BE2C (cell line): ENCODE data around the gene TMEM144.

Source experiments
- DNase-seq: peaks from one replicate; pipeline ENCODE4 v3.0.0-alpha.2; 2020
- H3K27me3 ChIP-seq: fragments of 250-450 bp; sonication (Bioruptor Pico); 2 replicates; pipeline ENCODE4 v1.5.1; 2020; ENCODE audit warnings: mild to moderate bottlenecking
- H3K36me3 ChIP-seq: fragments of 250-450 bp; sonication (Bioruptor Pico); 2 replicates; pipeline ENCODE4 v1.5.1; 2020; ENCODE audit warnings: mild to moderate bottlenecking
- H3K4me1 ChIP-seq: fragments of 250-450 bp; sonication (Bioruptor Pico); 2 replicates; pipeline ENCODE4 v1.5.1; 2020
- H3K4me3 ChIP-seq: 2 replicates; pipeline ENCODE4 v1.5.1; 2011; ENCODE audit warnings: low read depth, low read length
- H3K9me3 ChIP-seq: fragments of 250-450 bp; sonication (Bioruptor Pico); 2 replicates; pipeline ENCODE4 v1.5.1; 2020
- TF ChIP-seq, protein P1 (sequence below): IDR thresholded peaks from 2 replicates; pipeline ENCODE4 v1.5.1; 2012; ENCODE audit warnings: mild to moderate bottlenecking, low read depth, low read length

The TMEM144 gene

DNA sequence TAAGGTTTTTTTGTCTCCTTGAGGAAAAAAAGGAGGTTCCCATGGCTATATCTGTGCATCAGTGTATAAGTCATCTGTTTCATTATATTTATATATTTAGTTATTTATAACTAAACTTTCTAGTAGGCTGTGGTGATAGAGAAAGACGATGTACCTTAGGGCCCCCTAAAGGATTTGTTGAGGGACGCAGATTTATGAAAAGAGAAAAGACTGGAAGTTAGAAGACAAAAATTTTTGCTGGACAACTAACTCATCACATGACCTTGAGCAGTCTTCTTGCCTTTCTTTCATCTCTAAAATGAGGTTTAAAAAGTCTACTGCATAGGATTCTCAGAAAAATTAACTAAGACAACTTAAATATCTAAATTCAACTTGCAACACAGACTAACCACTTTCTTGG lies 43.6 kb upstream of the TMEM144 start:
- no peak for DNase-seq
- no peaks in the 10 kb centered on the region for H3K36me3 ChIP-seq
- H3K27me3 ChIP-seq = no peaks in the 10 kb centered on the region
- H3K4me1 ChIP-seq = no peaks in the 10 kb centered on the region; the same call in 1 of the 2 replicates
- no peaks in the 10 kb centered on the region for H3K9me3 ChIP-seq
- TF ChIP-seq, protein P1, sequence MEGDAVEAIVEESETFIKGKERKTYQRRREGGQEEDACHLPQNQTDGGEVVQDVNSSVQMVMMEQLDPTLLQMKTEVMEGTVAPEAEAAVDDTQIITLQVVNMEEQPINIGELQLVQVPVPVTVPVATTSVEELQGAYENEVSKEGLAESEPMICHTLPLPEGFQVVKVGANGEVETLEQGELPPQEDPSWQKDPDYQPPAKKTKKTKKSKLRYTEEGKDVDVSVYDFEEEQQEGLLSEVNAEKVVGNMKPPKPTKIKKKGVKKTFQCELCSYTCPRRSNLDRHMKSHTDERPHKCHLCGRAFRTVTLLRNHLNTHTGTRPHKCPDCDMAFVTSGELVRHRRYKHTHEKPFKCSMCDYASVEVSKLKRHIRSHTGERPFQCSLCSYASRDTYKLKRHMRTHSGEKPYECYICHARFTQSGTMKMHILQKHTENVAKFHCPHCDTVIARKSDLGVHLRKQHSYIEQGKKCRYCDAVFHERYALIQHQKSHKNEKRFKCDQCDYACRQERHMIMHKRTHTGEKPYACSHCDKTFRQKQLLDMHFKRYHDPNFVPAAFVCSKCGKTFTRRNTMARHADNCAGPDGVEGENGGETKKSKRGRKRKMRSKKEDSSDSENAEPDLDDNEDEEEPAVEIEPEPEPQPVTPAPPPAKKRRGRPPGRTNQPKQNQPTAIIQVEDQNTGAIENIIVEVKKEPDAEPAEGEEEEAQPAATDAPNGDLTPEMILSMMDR = no peak
- H3K4me3 ChIP-seq = no peak overlapping the region

DNA sequence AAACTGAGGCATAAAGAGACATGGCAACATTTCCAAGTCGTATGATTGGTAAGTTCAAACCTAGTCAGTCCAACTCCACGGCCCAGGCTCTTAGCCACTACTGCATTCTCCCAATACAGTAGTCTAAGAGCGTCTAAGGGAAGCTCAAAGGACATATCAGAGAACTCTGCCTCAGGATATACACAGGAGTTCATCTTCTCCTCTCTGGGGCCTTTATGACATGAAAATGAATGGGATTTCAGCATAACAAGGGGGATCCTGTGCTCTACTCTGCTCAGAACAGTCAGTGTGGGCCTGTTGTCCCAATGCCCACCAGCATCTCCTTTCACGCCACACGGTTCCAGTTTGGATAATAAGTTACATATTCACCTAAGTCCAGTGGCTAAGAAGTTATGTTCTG lies 41.7 kb upstream of the TMEM144 start:
- H3K4me3 ChIP-seq = no peak overlapping the region
- no peak for DNase-seq
- no peaks in the 10 kb centered on the region for H3K27me3 ChIP-seq
- H3K36me3 ChIP-seq = no peaks in the 10 kb centered on the region
- no peaks in the 10 kb centered on the region for H3K9me3 ChIP-seq
- peaks cover 4% of the 10 kb centered on the region; the same call in 1 of the 2 replicates for H3K4me1 ChIP-seq
- TF ChIP-seq, protein P1 = no peak

DNA sequence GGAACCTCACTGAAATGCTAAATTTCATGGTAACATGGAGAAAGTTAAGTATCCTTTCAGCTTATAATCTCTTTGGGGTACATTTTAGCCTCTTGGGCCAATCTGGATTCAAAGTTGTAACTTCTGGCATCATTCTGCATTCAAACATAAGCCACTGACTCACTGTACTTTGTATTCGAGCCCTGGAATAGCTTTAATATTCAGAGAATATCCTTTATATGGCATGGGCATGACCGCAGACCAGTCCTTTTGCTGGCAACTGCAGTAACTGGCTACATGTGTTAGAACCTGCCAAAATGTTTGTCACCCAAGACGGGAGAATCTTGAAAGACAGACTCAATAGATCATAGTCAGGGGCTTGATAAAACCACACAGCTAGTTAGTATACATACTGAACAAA lies 40.8 kb upstream of the TMEM144 start:
- Histone ChIP-seq H3K4me3 (peak overlapping the region; percentile 19; the same call in 1 of the 2 replicates), H3K36me3 (no peaks in the 10 kb centered on the region), H3K9me3 (no peaks in the 10 kb centered on the region), H3K4me1 (peaks cover 4% of the 10 kb centered on the region; the same call in 1 of the 2 replicates), H3K27me3 (no peaks in the 10 kb centered on the region)
- DNase-seq = no peak
- TF ChIP-seq, protein P1 = no peak

DNA sequence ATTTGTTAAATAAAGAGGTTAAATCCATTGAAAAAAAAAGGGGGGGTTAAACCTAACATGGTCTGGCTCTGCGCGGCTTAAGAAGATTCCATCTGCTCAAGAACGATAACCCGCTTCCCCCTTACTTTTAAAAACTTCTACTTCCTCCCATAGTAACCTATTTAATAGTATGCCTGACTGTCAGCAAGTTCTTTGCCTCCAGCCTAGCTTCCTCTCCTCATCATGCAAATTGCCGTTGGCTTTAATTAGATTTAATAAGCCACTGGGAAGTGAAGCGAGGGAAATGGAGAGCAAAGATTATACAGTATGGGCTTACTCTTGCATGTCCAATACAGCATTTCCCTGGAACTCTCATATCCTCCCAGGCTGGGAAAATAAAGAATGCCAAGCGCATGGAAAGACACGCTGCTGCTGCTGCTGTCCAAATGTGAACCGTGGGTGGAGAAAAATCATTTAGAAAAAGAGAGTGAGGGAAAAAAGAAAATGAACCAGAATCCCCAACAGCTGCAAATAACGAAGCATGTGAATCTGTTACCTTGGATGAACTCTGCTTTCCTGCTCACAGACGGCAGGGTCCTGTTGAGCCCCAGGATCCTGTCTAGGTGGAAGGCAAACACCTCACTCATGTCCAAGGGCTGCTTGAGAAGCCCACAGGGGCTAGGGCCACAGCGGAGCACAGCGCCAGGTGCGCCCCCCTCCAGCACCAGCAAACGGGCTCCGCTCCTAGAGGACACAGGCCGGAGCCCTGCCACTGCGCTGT lies 40.2 kb upstream of the TMEM144 start:
- Histone ChIP-seq H3K36me3 (no peaks in the 10 kb centered on the region), H3K27me3 (no peaks in the 10 kb centered on the region), H3K4me1 (peaks cover 4% of the 10 kb centered on the region; the same call in 1 of the 2 replicates), H3K9me3 (no peaks in the 10 kb centered on the region), H3K4me3 (peak overlapping the region; percentile 19)
- DNase-seq = peak; percentile 7
- TF ChIP-seq, protein P1 = no peak

DNA sequence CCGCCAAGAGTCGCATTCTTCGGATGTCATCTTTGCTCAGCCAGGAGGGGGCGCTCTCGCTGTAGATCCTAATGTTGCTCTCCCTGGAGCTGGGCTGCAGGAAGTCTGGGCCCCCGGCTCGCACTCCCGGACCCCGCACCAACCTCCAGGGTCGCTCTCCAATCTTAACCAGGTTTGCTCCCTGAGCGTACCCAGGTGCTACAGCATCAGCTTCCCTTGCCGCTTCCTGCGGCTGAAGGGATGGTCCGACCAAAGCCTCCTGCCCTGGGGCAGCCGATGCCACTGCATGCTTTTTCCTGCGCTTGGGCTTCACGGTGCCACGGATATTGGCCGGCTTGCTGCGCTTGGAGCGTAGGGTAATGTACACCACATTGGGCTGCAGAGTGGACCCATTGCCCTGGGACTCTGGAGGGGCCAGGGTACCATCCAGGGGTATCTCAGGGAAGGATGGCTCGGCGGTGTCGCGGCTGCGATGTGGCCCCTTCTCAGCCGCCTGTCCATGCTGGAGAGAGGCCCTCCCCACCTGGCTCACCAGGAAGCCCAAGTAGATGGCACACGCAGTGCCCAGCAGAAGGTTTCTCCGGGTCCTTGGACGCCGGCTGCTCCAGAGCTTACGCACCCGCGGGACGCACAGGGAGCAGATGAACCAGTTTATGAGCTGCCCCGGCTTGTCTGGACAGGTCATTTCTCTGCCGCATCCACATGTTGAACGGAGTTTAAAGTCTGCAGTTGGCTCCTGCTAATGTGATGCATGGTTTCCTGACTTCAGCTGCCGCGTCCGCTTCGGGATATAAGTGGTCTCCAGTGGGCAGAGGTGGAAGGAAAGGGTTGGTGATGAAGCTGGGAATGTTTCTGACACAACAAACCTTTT lies 39.4 kb upstream of the TMEM144 start:
- Histone ChIP-seq H3K36me3 (no peaks in the 10 kb centered on the region), H3K27me3 (no peaks in the 10 kb centered on the region), H3K9me3 (no peaks in the 10 kb centered on the region), H3K4me1 (peaks cover 4% of the 10 kb centered on the region; the same call in 1 of the 2 replicates), H3K4me3 (no peak overlapping the region)
- TF ChIP-seq, protein P1 = peak; percentile 49
- peak; percentile 19 for DNase-seq
